ENCODE data around the gene WNT10A. TPM values are rescaled to one million over a fixed set of nuclear protein-coding genes. Genes with fewer than 3 reads are reported as not detected.

The WNT10A gene
- total RNA-seq, 1 donor = 1.5 TPM

DNA sequence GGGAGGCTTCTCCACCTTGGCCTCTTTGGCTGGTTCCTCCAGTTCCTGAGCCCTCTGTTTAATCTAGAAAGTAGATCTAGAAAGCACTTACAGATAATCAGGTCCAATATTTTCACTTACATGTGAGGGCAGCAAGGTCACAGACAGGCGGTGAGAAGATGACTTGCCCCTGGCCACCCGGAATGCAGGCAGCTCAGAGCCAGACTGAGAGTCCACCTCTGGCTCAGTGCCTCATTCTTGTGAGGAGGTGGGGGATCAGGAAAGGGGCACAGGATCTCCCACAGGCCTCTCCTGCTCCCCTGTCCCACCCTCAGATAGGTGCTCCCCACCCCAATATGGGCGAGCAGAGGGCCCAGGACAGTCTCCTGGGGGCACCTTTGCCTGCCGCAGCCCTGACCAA is 15.3 kb upstream of the WNT10A start:
- no peaks in the 10 kb centered on the region for H3K9me3 ChIP-seq (ENCODE audit: low read depth, low read length)
- H3K4me1 ChIP-seq (ENCODE audit: insufficient read depth, low read length) = peaks cover 7% of the 10 kb centered on the region
- peaks cover 29% of the 10 kb centered on the region for H3K27me3 ChIP-seq (ENCODE audit: insufficient read depth, low read length)
- no peak overlapping the region for H3K4me3 ChIP-seq (ENCODE audit: low read length)

DNA sequence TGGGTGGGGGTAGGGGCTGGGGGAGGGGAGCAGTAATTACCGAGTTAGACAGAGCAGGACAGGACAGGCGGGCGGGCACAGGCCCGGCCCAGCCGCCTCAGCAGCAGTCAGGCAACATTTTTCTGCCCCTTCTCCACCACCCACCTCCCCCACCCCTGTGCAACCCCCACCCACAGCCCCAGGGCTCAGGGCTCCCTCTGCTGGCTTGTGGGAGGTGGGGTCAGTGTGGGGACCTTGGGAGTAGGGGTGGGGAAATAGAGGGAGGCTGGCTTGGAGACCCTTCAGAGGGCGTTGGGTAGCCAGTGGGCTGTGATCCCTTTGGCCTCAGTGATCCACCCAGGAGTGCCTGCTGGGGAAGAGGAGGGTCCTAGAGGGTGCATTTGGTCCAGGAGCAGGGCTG is 14.7 kb upstream of the WNT10A start:
- peaks cover 8% of the 10 kb centered on the region for H3K4me1 ChIP-seq (ENCODE audit: insufficient read depth, low read length)
- no peaks in the 10 kb centered on the region for H3K9me3 ChIP-seq (ENCODE audit: low read depth, low read length)
- peaks cover 29% of the 10 kb centered on the region for H3K27me3 ChIP-seq (ENCODE audit: insufficient read depth, low read length)
- no peak overlapping the region for H3K4me3 ChIP-seq (ENCODE audit: low read length)

DNA sequence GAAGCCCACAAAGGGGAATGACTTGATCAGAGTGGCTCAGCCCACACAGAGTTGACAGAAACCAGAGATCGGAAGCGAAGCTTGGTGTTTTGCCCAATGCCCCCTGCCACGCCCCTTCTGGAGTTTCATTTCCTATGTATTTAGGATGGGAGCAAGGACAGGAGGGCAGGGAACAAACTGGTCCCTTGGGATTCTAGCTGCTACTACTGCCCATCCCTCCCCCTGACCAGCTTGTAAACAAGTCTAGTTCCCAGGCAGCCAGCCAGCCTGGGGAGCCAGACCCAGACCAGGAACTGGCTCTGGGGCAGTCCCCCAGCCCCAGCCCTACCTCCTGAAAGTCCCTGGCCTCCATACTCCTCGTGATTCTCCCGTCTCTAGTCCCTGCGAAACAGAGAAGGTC is 12.8 kb upstream of the WNT10A start:
- peaks cover 30% of the 10 kb centered on the region for H3K27me3 ChIP-seq (ENCODE audit: insufficient read depth, low read length)
- H3K9me3 ChIP-seq (ENCODE audit: low read depth, low read length) = no peaks in the 10 kb centered on the region
- no peak overlapping the region for H3K4me3 ChIP-seq (ENCODE audit: low read length)
- peaks cover 24% of the 10 kb centered on the region for H3K4me1 ChIP-seq (ENCODE audit: insufficient read depth, low read length)

DNA sequence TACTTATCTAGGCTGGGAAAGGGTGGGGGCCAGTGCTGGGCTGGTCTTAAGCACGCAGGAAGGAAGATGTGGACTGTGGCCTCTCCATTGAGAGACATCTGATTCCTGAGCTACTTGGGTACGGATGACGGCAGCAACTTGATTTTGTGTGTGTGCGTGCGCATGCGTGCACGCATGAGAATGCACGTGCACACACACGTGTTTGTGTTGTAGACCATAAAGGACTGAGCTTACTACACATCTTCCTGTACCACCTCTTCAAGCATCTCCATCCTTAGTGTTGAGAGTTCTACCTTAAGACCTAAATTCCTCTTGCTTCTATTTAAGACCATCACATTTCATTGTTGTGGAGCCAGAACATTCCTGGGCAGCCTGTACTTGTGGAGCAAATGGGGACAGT is 11.6 kb upstream of the WNT10A start:
- H3K27me3 ChIP-seq (ENCODE audit: insufficient read depth, low read length) = peaks cover 35% of the 10 kb centered on the region

DNA sequence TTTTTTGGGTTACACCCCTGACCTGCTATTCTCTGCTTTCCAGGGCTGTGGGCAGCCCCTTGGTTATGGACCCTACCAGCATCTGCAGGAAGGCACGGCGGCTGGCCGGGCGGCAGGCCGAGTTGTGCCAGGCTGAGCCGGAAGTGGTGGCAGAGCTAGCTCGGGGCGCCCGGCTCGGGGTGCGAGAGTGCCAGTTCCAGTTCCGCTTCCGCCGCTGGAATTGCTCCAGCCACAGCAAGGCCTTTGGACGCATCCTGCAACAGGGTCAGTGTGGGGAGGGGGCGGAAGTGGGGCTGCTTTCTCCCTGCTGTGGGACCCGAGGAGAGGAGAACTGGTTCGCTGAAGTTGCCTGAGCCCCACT is 9.7 kb upstream of the WNT10A start:
- Histone ChIP-seq H3K9me3 (ENCODE audit: low read depth, low read length) (no peaks in the 10 kb centered on the region), H3K4me1 (ENCODE audit: insufficient read depth, low read length) (peaks cover 33% of the 10 kb centered on the region), H3K27me3 (ENCODE audit: insufficient read depth, low read length) (peaks cover 52% of the 10 kb centered on the region), H3K4me3 (ENCODE audit: low read length) (peak overlapping the region; percentile 26)

More for the DNA sequence above, 11.6 kb upstream of the WNT10A start:
- peaks cover 33% of the 10 kb centered on the region for H3K4me1 ChIP-seq (ENCODE audit: insufficient read depth, low read length)
- H3K4me3 ChIP-seq (ENCODE audit: low read length) = no peak overlapping the region
- no peaks in the 10 kb centered on the region for H3K9me3 ChIP-seq (ENCODE audit: low read depth, low read length)

DNA sequence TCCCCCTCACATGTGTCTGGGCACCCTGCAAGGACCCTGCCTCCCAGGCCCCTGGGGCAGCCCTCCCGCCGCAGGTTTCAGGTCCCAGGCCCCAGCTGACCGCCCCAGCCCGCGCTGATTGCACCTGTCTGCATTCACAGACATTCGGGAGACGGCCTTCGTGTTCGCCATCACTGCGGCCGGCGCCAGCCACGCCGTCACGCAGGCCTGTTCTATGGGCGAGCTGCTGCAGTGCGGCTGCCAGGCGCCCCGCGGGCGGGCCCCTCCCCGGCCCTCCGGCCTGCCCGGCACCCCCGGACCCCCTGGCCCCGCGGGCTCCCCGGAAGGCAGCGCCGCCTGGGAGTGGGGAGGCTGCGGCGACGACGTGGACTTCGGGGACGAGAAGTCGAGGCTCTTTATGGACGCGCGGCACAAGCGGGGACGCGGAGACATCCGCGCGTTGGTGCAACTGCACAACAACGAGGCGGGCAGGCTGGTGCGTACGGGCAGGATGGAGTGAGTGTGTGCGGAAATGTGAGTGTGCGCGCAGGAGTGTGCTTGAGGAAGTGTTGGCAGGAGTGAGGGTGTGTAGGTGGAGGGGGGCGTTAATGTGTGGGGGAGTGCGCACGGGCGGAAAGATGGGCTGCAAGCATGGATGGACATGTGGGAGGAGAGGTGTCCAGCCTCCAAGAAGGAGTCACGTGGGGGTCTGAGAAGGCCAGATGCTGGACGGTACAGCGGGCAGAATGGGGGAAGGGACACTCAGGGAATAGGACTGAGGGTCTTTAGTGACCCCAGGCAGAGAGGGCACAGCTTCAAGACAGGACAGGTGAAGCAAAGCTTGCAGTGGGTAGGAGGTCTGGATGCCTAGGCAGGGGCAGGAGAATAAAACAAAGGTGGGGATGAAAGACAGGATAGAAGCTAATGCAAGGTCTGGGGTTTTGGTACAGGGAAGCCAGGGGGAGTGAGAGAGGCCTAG is 9.0 kb upstream of the WNT10A start:
- Histone ChIP-seq H3K9me3 (ENCODE audit: low read depth, low read length) (no peaks in the 10 kb centered on the region), H3K4me1 (ENCODE audit: insufficient read depth, low read length) (peaks cover 34% of the 10 kb centered on the region), H3K27me3 (ENCODE audit: insufficient read depth, low read length) (peaks cover 57% of the 10 kb centered on the region), H3K4me3 (ENCODE audit: low read length) (peak overlapping the region; percentile 26)

DNA sequence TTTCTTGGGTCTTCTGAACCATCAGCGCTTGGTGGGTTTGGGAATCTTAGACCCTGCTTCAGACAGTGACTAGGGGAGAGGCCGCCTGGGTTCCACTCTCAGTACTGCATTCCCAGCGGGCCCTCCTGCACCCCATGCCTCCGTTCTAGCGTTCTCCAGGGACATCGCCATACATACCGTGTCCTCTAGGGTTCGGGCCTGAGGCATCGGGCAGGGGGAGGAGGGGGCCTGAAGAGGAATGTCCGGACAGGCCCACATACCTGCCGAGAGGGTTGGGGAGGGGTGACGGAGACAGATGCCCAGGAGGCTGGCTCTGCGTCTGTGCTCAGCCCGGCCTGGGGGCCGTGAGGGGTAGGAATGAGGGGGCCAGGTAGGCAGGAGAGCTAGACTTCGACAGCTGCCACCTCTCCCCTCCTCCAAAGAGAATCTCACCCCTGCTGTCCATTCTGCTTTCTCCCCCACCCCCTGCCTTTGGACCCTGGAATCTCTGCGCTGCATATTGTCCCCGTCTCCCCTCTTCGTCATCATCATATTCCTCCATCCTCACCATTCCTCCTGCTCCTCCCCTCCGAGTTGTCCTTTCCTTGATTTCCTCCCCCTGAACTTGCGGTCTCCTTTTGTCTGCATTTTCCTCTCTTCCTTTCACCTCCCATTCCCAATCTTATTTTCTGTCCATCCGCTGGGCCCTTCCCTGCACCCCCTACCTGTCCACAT is 7.8 kb upstream of the WNT10A start:
- Histone ChIP-seq H3K27me3 (ENCODE audit: insufficient read depth, low read length) (peaks cover 61% of the 10 kb centered on the region), H3K9me3 (ENCODE audit: low read depth, low read length) (no peaks in the 10 kb centered on the region), H3K4me1 (ENCODE audit: insufficient read depth, low read length) (peaks cover 38% of the 10 kb centered on the region), H3K4me3 (ENCODE audit: low read length) (no peak overlapping the region)

DNA sequence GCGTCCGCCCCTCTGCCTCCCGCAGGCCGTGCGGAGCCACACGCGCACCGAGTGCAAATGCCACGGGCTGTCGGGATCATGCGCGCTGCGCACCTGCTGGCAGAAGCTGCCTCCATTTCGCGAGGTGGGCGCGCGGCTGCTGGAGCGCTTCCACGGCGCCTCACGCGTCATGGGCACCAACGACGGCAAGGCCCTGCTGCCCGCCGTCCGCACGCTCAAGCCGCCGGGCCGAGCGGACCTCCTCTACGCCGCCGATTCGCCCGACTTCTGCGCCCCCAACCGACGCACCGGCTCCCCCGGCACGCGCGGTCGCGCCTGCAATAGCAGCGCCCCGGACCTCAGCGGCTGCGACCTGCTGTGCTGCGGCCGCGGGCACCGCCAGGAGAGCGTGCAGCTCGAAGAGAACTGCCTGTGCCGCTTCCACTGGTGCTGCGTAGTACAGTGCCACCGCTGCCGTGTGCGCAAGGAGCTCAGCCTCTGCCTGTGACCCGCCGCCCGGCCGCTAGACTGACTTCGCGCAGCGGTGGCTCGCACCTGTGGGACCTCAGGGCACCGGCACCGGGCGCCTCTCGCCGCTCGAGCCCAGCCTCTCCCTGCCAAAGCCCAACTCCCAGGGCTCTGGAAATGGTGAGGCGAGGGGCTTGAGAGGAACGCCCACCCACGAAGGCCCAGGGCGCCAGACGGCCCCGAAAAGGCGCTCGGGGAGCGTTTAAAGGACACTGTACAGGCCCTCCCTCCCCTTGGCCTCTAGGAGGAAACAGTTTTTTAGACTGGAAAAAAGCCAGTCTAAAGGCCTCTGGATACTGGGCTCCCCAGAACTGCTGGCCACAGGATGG is 7.1 kb upstream of the WNT10A start:
- Histone ChIP-seq H3K4me1 (ENCODE audit: insufficient read depth, low read length) (peaks cover 40% of the 10 kb centered on the region), H3K9me3 (ENCODE audit: low read depth, low read length) (no peaks in the 10 kb centered on the region), H3K4me3 (ENCODE audit: low read length) (no peak overlapping the region), H3K27me3 (ENCODE audit: insufficient read depth, low read length) (peaks cover 64% of the 10 kb centered on the region)

DNA sequence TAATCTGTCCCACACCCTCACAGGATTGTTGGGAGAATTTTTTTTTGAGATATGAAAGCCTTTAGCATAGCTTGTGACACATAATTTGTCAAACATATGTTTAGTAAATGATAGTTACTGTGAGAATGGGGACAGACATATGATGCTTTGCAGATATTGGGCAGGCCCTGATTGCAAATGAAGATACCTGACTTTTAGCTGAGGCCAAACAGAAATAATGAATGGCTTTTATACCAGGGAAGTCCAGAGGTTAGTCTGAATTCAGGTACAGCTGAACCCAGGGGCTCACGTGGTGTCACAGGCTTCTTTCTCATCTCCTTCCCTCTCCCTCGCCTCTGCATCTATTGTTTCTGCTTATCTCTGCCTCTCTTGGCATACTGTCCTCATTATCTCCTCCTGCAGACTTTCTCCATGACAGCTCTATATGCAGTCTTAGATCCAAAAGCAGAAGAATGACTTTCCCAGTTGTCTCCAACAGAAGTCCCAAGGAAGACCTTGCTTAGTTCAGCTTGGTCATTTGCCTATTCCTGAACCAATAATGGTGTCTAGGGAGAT is 4.9 kb upstream of the WNT10A start:
- H3K27me3 ChIP-seq (ENCODE audit: insufficient read depth, low read length) = peaks cover 66% of the 10 kb centered on the region

DNA sequence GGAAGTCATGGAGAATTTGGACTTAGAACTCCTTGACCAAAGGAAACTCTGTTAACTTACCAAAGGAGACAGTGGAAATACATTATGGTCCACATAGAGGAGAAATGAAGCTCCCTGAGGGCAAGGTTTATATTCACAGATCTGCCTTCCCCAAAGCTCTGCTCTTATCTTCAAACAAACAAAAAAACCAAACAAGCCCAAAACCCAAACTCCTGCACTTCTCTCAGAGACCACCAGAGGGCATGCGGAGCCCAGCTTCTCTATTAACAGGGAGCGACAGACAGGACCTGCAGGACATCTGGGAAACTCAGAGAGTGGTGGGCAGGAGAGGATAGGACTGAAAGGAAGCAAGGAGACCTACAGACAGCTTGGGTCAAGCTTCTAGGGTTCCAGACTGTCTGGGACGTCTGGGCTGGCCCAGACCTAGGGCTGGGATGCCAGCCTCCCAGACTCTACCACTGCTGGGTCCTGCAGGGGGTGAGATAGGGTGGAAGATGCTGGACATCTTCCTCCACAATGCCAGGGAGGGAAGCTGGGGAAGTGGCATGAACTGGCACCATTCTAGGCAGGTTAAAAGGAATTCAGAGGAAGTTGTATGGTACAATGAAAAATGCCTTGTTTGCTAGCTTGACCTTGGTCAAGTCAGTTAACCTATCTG is 4.0 kb upstream of the WNT10A start:
- Histone ChIP-seq H3K4me3 (ENCODE audit: low read length) (no peak overlapping the region), H3K4me1 (ENCODE audit: insufficient read depth, low read length) (peaks cover 51% of the 10 kb centered on the region), H3K27me3 (ENCODE audit: insufficient read depth, low read length) (peaks cover 72% of the 10 kb centered on the region)

More for the DNA sequence above, 4.9 kb upstream of the WNT10A start:
- Histone ChIP-seq H3K4me1 (ENCODE audit: insufficient read depth, low read length) (peaks cover 57% of the 10 kb centered on the region), H3K9me3 (ENCODE audit: low read depth, low read length) (no peaks in the 10 kb centered on the region), H3K4me3 (ENCODE audit: low read length) (no peak overlapping the region)

DNA sequence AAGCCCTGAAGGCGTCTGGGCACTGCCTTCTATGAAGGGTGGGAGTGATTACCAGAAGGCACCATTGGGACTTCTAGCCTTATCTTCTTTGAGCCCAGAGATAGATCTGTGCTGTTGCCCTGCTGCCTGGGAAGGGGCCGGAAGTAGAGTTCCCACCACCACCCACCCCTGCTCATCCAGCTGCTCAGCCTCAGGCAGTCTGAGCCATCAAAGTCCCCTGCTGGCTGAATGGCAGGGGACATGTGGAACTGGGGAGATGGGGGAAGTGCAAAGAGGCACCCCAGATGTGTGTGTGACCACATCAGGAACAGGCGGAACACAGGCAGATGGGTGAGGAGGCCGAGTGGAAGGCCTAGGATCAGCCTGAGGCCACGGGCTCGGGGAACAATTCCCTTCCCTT is 3.3 kb upstream of the WNT10A start:
- no peaks in the 10 kb centered on the region for H3K9me3 ChIP-seq (ENCODE audit: low read depth, low read length)
- H3K27me3 ChIP-seq (ENCODE audit: insufficient read depth, low read length) = peaks cover 70% of the 10 kb centered on the region
- H3K4me1 ChIP-seq (ENCODE audit: insufficient read depth, low read length) = peaks cover 51% of the 10 kb centered on the region
- H3K4me3 ChIP-seq (ENCODE audit: low read length) = no peak overlapping the region

More for the DNA sequence above, 4.0 kb upstream of the WNT10A start:
- no peaks in the 10 kb centered on the region for H3K9me3 ChIP-seq (ENCODE audit: low read depth, low read length)

DNA sequence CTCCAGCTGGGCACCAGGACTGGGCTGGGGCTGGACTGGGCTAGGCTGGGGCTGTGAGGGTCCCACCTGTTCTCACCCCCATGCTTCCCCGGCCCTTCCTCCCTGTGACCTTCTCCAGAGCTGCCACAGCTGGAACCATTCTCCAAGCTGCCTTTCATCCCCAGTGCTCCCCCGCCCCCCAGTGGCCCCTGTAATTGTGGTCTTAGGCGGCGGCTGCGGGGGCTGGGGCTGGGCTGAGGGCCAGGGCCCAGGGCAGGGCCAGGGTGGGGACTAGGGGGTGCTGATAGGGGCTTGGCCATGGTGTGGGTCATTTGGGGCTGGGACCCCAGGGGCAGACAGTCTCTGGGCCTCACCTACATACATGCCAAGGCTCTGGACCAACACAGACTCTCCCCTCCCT is 2.8 kb upstream of the WNT10A start:
- no peaks in the 10 kb centered on the region for H3K9me3 ChIP-seq (ENCODE audit: low read depth, low read length)
- peaks cover 70% of the 10 kb centered on the region for H3K27me3 ChIP-seq (ENCODE audit: insufficient read depth, low read length)
- H3K4me1 ChIP-seq (ENCODE audit: insufficient read depth, low read length) = peaks cover 50% of the 10 kb centered on the region
- no peak overlapping the region for H3K4me3 ChIP-seq (ENCODE audit: low read length)

DNA sequence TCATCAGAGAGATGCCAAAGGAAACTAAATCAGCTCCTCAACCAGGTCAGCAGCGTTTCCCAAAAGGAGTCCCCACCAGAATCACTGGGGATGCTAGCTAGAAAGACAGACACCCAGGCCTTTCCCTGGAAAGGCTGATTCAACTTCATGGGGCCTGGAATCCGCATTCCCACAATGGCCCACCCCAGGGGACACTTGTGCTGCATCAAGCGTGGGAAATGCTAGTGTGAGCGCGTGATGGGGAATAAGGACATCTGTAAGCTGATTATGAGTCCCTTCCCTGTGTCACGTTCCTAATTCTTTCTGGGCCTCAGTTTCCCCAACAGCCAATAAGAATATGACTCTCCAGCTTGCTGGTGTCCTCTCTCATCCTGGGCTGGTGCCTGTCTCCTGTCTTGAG is 2.2 kb upstream of the WNT10A start:
- Histone ChIP-seq H3K4me1 (ENCODE audit: insufficient read depth, low read length) (peaks cover 47% of the 10 kb centered on the region), H3K9me3 (ENCODE audit: low read depth, low read length) (no peaks in the 10 kb centered on the region), H3K27me3 (ENCODE audit: insufficient read depth, low read length) (peaks cover 67% of the 10 kb centered on the region), H3K4me3 (ENCODE audit: low read length) (no peak overlapping the region)

Measured in mononuclear cell (primary cell).